Measurements from ENCODE around the gene USP50. TPM values are rescaled to one million over a fixed set of nuclear protein-coding genes. Genes with fewer than 3 reads are reported as not detected.
"Not testable (repeated sequence)": the region's sequence is repeated elsewhere in the genome, so short reads cannot be mapped to it uniquely, and the experiment has no call there.

USP50 gene
- total RNA-seq, 1 donor from 2014 or later, result not detected

DNA sequence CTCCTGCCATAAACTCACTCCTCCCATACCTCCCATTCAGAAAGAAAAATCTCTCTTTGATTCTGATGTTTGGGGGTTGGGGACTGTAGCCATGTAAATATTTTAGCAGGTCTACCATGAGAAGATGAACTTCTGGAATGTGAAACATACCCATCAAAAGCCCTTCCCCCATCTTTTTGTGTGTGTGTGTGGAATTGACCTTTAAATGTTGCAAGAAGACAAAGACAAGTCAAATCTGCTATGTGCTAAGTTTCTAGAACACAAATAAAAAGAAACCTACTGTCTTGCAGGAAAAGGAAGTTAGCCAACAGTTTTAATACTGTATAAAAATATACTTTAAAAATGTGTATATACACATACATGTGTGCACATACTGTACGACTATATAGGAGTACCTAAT, 29.7 kb upstream of the USP50 start:
- DNase-seq, result no peak
- no peaks in the 10 kb centered on the region for H3K36me3 Mint-ChIP-seq (ENCODE audit: unreplicated experiment)
- H3K4me3 Mint-ChIP-seq (ENCODE audit: unreplicated experiment), result no peak overlapping the region
- no peaks in the 10 kb centered on the region for H3K4me1 Mint-ChIP-seq (ENCODE audit: low read depth, unreplicated experiment)
- H3K9me3 Mint-ChIP-seq (ENCODE audit: unreplicated experiment), result no peaks in the 10 kb centered on the region
- no peak overlapping the region for H3K27ac Mint-ChIP-seq (ENCODE audit: unreplicated experiment)
- TF ChIP-seq, protein P1, sequence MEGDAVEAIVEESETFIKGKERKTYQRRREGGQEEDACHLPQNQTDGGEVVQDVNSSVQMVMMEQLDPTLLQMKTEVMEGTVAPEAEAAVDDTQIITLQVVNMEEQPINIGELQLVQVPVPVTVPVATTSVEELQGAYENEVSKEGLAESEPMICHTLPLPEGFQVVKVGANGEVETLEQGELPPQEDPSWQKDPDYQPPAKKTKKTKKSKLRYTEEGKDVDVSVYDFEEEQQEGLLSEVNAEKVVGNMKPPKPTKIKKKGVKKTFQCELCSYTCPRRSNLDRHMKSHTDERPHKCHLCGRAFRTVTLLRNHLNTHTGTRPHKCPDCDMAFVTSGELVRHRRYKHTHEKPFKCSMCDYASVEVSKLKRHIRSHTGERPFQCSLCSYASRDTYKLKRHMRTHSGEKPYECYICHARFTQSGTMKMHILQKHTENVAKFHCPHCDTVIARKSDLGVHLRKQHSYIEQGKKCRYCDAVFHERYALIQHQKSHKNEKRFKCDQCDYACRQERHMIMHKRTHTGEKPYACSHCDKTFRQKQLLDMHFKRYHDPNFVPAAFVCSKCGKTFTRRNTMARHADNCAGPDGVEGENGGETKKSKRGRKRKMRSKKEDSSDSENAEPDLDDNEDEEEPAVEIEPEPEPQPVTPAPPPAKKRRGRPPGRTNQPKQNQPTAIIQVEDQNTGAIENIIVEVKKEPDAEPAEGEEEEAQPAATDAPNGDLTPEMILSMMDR (IDR thresholded peaks at IDR 0.05; ENCODE audit: partially characterized antibody, unreplicated experiment), result no peak
- H3K27me3 Mint-ChIP-seq (ENCODE audit: unreplicated experiment), result no peaks in the 10 kb centered on the region

DNA sequence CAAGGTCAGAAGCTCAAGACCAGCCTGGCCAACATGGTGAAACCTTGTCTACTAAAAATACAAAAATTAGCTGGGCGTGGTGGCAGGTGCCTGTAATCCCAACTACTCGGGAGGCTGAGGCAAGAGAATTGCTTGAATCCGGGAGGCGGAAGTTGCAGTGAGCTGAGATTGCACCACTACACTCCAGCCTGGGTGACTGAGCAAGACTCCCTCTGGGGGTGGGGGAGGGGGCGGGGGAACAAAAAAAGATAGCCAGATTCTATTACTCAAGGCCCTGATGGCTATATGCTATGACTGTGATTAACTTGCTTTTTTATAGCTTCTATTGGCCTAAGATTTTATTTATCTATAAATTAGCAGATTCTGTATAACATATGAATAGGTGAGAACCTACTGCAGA, 27.4 kb upstream of the USP50 start:
- H3K36me3 Mint-ChIP-seq (ENCODE audit: unreplicated experiment); H3K9me3 Mint-ChIP-seq (ENCODE audit: unreplicated experiment); H3K4me1 Mint-ChIP-seq (ENCODE audit: low read depth, unreplicated experiment); H3K27ac Mint-ChIP-seq (ENCODE audit: unreplicated experiment); H3K27me3 Mint-ChIP-seq (ENCODE audit: unreplicated experiment); H3K4me3 Mint-ChIP-seq (ENCODE audit: unreplicated experiment); DNase-seq: not testable (repeated sequence)

DNA sequence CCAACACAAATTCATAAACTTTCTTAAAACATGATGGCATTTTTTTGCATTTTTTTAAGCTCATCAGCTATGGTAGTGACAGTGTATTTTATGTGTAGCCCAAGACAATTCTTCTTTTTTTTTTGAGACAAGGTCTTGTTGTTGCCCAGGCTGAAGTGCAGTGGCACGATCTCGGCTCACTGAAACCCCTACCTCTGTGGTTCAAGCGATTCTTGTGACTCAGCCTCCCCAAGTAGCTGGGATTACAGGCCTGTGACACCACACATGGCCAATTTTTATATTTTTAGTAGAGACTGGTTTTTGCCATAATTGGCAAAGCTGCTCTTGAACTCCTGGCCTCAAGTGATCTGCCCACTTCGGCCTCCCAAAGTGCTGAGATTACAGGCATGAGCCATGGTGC, 17.3 kb upstream of the USP50 start:
- Mint-ChIP-seq H3K27me3 (ENCODE audit: unreplicated experiment) (no peaks in the 10 kb centered on the region), H3K4me3 (ENCODE audit: unreplicated experiment) (no peak overlapping the region), H3K4me1 (ENCODE audit: low read depth, unreplicated experiment) (no peaks in the 10 kb centered on the region), H3K36me3 (ENCODE audit: unreplicated experiment) (peaks cover 5% of the 10 kb centered on the region), H3K9me3 (ENCODE audit: unreplicated experiment) (no peaks in the 10 kb centered on the region), H3K27ac (ENCODE audit: unreplicated experiment) (no peak overlapping the region)
- TF ChIP-seq, protein P1 (IDR thresholded peaks at IDR 0.05; ENCODE audit: partially characterized antibody, unreplicated experiment), result no peak
- no peak for DNase-seq

DNA sequence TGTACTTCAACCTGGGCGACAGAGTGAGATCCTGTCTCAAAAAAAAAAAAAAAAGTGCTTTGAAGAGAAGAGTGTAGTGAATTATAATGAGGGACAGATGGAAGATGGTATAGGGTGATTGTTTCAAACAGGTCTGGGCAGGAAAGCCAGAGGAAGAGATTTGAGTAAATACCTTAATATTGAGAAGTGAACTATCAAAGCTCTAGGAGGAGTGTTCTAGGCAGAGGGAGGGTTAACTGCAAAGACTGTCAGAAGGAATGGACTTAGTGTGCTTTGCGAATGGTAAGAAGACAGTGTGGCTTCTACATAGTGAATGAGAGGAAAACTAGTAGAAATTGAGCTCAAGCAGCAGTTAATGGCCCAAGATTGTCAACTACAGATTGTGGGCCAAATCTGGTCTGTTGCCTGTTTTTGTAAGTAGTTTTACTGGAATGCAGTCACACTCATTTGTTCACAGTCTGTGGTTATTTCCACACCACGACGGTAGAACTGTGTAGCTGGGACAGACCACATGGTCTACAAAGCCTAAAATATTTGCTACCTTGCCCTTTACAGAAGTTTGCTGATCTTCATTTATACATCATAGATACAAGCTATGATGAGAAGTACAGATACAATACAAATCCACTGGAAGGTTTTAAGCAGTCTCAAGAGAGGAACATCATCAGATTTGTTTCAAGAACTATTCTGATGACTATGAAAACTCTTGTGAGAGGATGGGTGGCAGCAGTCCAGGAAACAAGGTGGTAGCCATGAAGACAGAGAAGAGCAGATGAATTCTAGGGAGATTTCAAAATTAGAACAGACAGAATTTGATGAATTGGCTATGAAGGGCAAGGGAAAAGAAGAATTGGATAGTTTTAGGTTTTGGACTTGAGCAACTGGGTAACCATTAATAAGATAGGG, 16.5 kb upstream of the USP50 start:
- DNase-seq, result no peak

DNA sequence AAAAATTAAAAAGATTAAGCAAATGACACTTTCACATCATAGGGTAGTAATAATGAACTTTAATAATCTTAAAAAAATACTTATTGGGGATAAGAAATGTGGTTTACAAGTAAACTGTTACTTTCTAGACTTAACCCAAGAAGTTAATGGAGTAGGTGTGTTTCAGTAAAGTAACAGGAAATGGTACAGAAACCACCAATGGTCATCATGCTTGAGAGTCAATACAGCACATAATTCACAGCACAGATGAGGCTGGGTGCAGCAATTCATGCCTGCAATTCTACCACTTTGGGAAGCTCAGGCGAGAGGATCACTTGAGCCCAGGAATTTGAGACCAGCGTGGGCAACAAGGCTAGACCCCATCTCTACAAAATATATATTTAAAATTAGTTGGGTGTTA, 11.5 kb upstream of the USP50 start:
- Mint-ChIP-seq H3K4me3 (ENCODE audit: unreplicated experiment) (no peak overlapping the region), H3K27me3 (ENCODE audit: unreplicated experiment) (no peaks in the 10 kb centered on the region), H3K27ac (ENCODE audit: unreplicated experiment) (no peak overlapping the region), H3K36me3 (ENCODE audit: unreplicated experiment) (peaks cover 10% of the 10 kb centered on the region), H3K9me3 (ENCODE audit: unreplicated experiment) (no peaks in the 10 kb centered on the region), H3K4me1 (ENCODE audit: low read depth, unreplicated experiment) (no peaks in the 10 kb centered on the region)
- TF ChIP-seq, protein P1 (IDR thresholded peaks at IDR 0.05; ENCODE audit: partially characterized antibody, unreplicated experiment), result no peak
- DNase-seq, result no peak

More for the DNA sequence above, 16.5 kb upstream of the USP50 start:
- H3K27ac Mint-ChIP-seq (ENCODE audit: unreplicated experiment), result peak overlapping the region; percentile 52
- TF ChIP-seq, protein P1 (IDR thresholded peaks at IDR 0.05; ENCODE audit: partially characterized antibody, unreplicated experiment), result no peak
- no peaks in the 10 kb centered on the region for H3K27me3 Mint-ChIP-seq (ENCODE audit: unreplicated experiment)
- no peaks in the 10 kb centered on the region for H3K9me3 Mint-ChIP-seq (ENCODE audit: unreplicated experiment)
- no peak overlapping the region for H3K4me3 Mint-ChIP-seq (ENCODE audit: unreplicated experiment)
- peaks cover 5% of the 10 kb centered on the region for H3K36me3 Mint-ChIP-seq (ENCODE audit: unreplicated experiment)
- H3K4me1 Mint-ChIP-seq (ENCODE audit: low read depth, unreplicated experiment), result no peaks in the 10 kb centered on the region

All from glutamatergic neuron (in vitro differentiated cells).